Measurements from ENCODE around the gene SHKBP1.

GRCh38 chr19:40613690-40614621, 37.3 kb downstream of the SHKBP1 start:
- TF ChIP-seq CREB1 (IDR thresholded peaks at IDR 0.05) (no peak; the same call in 1 of the 2 replicates), TCF12 (IDR thresholded peaks at IDR 0.05; ENCODE audit: low read depth, low read length) (no peak), CTCF (IDR thresholded peaks at IDR 0.05; ENCODE audit: control extremely low read depth in 1 of 3, insufficient read depth in 1 of 3, low read depth in 1 of 3, low read length in 3 of 3) (no peak), POLR2A (IDR thresholded peaks at IDR 0.05; ENCODE audit: control extremely low read depth in 1 of 2, low read depth in 2 of 2, low read length in 2 of 2) (peak in 1 of 2 experiments; percentile 75; a peak in 2 of 3 replicates), GABPA (IDR thresholded peaks at IDR 0.05; ENCODE audit: borderline replicate concordance, insufficient read depth, low read length) (no peak)
